ENCODE results near the gene STC2.

GRCh38 chr5:173307695-173308094 lies 20.5 kb downstream of the STC2 start:
- TF ChIP-seq, protein P1, sequence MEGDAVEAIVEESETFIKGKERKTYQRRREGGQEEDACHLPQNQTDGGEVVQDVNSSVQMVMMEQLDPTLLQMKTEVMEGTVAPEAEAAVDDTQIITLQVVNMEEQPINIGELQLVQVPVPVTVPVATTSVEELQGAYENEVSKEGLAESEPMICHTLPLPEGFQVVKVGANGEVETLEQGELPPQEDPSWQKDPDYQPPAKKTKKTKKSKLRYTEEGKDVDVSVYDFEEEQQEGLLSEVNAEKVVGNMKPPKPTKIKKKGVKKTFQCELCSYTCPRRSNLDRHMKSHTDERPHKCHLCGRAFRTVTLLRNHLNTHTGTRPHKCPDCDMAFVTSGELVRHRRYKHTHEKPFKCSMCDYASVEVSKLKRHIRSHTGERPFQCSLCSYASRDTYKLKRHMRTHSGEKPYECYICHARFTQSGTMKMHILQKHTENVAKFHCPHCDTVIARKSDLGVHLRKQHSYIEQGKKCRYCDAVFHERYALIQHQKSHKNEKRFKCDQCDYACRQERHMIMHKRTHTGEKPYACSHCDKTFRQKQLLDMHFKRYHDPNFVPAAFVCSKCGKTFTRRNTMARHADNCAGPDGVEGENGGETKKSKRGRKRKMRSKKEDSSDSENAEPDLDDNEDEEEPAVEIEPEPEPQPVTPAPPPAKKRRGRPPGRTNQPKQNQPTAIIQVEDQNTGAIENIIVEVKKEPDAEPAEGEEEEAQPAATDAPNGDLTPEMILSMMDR (conservative IDR thresholded peaks at IDR 0.05; ENCODE audit: low read depth in 2 of 2): no peak
- TF ChIP-seq EZH2phosphoT487 (IDR thresholded peaks at IDR 0.05; ENCODE audit: unreplicated experiment) (no peak), EZH2 (IDR thresholded peaks at IDR 0.05; ENCODE audit: low read depth, unreplicated experiment) (no peak), POLR2AphosphoS5 (IDR thresholded peaks at IDR 0.05; ENCODE audit: low read depth) (no peak), CREB1 (CRISPR knock-in tag; IDR thresholded peaks at IDR 0.05; ENCODE audit: low read depth) (no peak), ZNF114 (CRISPR knock-in tag; IDR thresholded peaks at IDR 0.05) (no peak)
- TF ChIP-seq, protein P2, sequence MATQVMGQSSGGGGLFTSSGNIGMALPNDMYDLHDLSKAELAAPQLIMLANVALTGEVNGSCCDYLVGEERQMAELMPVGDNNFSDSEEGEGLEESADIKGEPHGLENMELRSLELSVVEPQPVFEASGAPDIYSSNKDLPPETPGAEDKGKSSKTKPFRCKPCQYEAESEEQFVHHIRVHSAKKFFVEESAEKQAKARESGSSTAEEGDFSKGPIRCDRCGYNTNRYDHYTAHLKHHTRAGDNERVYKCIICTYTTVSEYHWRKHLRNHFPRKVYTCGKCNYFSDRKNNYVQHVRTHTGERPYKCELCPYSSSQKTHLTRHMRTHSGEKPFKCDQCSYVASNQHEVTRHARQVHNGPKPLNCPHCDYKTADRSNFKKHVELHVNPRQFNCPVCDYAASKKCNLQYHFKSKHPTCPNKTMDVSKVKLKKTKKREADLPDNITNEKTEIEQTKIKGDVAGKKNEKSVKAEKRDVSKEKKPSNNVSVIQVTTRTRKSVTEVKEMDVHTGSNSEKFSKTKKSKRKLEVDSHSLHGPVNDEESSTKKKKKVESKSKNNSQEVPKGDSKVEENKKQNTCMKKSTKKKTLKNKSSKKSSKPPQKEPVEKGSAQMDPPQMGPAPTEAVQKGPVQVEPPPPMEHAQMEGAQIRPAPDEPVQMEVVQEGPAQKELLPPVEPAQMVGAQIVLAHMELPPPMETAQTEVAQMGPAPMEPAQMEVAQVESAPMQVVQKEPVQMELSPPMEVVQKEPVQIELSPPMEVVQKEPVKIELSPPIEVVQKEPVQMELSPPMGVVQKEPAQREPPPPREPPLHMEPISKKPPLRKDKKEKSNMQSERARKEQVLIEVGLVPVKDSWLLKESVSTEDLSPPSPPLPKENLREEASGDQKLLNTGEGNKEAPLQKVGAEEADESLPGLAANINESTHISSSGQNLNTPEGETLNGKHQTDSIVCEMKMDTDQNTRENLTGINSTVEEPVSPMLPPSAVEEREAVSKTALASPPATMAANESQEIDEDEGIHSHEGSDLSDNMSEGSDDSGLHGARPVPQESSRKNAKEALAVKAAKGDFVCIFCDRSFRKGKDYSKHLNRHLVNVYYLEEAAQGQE (IDR thresholded peaks at IDR 0.05; ENCODE audit: unreplicated experiment): no peak

Data from GM23338 (cell line).